GM23338 (cell line): ENCODE data around the gene ADAMTS14. TPM values are rescaled to one million over a fixed set of nuclear protein-coding genes. Genes with fewer than 3 reads are reported as not detected.

Experiments used
- ATAC-seq: fragments of 200-7000 bp; cut with Tn5 transposase; 3 replicates; pipeline ENCODE4 v1.9.1; 2020
- DNase-seq: peaks from one replicate; pipeline ENCODE4 v3.0.0-alpha.2; 2015; ENCODE audit warnings: low spot score
- H2AFZ ChIP-seq: fragments of 200-600 bp; sonication (generic); 2 replicates; pipeline ENCODE4 v1.8.0; 2016; ENCODE audit warnings: antibody characterized with exemption, mild to moderate bottlenecking, moderate library complexity
- H3F3A ChIP-seq: fragments of 200-600 bp; sonication (generic); replicated peaks from 2 replicates; pipeline ENCODE4 v1.8.0; 2017; ENCODE audit warnings: antibody characterized with exemption, mixed run types, low read depth
- H3K27ac ChIP-seq: fragments of 200-600 bp; sonication (generic); 2 replicates; pipeline ENCODE4 v1.6.1; 2016; ENCODE audit warnings: low read depth
- H3K27me3 ChIP-seq: fragments of 200-600 bp; sonication (generic); 2 replicates; pipeline ENCODE4 v1.8.0; 2016; ENCODE audit warnings: mild to moderate bottlenecking, mixed run types, moderate library complexity; ENCODE audit not compliant: insufficient read depth
- H3K36me3 ChIP-seq: fragments of 200-600 bp; sonication (generic); 2 replicates; pipeline ENCODE4 v1.8.0; 2016; ENCODE audit warnings: mild to moderate bottlenecking; ENCODE audit not compliant: insufficient read depth
- H3K4me1 ChIP-seq: fragments of 200-600 bp; sonication (generic); 2 replicates; pipeline ENCODE4 v1.8.0; 2016; ENCODE audit warnings: mild to moderate bottlenecking, moderate library complexity; ENCODE audit not compliant: insufficient read depth
- H3K4me2 ChIP-seq: fragments of 200-600 bp; sonication (generic); 2 replicates; pipeline ENCODE4 v1.7.1; 2017; ENCODE audit warnings: mixed run types
- H3K4me3 ChIP-seq: fragments of 200-600 bp; sonication (generic); 2 replicates; pipeline ENCODE4 v1.6.1; 2016; ENCODE audit warnings: mixed run types
- H3K79me2 ChIP-seq: fragments of 200-600 bp; sonication (generic); replicated peaks from 2 replicates; pipeline ENCODE4 v1.8.0; 2017; ENCODE audit warnings: mild to moderate bottlenecking; ENCODE audit not compliant: insufficient read depth
- H3K9me2 ChIP-seq: fragments of 200-600 bp; sonication (generic); 2 replicates; pipeline ENCODE4 v1.8.0; 2017; ENCODE audit not compliant: insufficient read depth
- H4K20me1 ChIP-seq: fragments of 200-600 bp; sonication (generic); replicated peaks from 2 replicates; pipeline ENCODE4 v1.8.0; 2017; ENCODE audit warnings: mild to moderate bottlenecking; ENCODE audit not compliant: insufficient read depth
- H3K27ac Mint-ChIP-seq: 2 replicates; pipeline ENCODE4 v1.8.0; 2020; ENCODE audit warnings: inconsistent platforms, mild to moderate bottlenecking, moderate library complexity, mixed read lengths
- H3K27me3 Mint-ChIP-seq: 3 replicates; pipeline ENCODE4 v1.8.0; 2022; ENCODE audit warnings: low read depth, mild to moderate bottlenecking, moderate library complexity, mixed read lengths, inconsistent platforms; ENCODE audit not compliant: insufficient read depth, poor library complexity
- H3K36me3 Mint-ChIP-seq: 3 replicates; pipeline ENCODE4 v1.8.0; 2021; ENCODE audit warnings: low read depth, mild to moderate bottlenecking, inconsistent platforms, moderate library complexity, mixed read lengths
- H3K4me1 Mint-ChIP-seq: 3 replicates; pipeline ENCODE4 v1.8.0; 2020; ENCODE audit warnings: mild to moderate bottlenecking, inconsistent platforms, mixed read lengths
- H3K4me3 Mint-ChIP-seq: 3 replicates; pipeline ENCODE4 v1.8.0; 2021; ENCODE audit warnings: moderate library complexity, mild to moderate bottlenecking, inconsistent platforms, mixed read lengths
- H3K9me3 Mint-ChIP-seq: 3 replicates; pipeline ENCODE4 v1.8.0; 2020; ENCODE audit warnings: moderate library complexity, mild to moderate bottlenecking, inconsistent platforms, mixed read lengths
- CREB1 ChIP-seq: fragments of 250-450 bp; sonication (Bioruptor Pico); IDR thresholded peaks from 2 replicates; pipeline ENCODE4 v1.5.0; 2020; ENCODE audit warnings: low read depth, mild to moderate bottlenecking, moderate library complexity
- CTCF ChIP-seq, 2 experiments: fragments of 200-600 bp in 1 of 2; sonication (generic) in 1 of 2; conservative IDR thresholded peaks; 2 replicates each; pipeline versions ENCODE4 v1.5.1 to v1.6.1; 2016 to 2017; ENCODE audit warnings: antibody characterized with exemption in 2 of 2, low read depth in 2 of 2, mild to moderate bottlenecking in 2 of 2, moderate library complexity in 1 of 2
- ETS1 ChIP-seq: IDR thresholded peaks from 2 replicates; pipeline ENCODE4 v1.6.1; 2016; ENCODE audit warnings: antibody characterized with exemption
- EZH2 ChIP-seq: fragments of 200-600 bp; sonication (generic); IDR thresholded peaks from one replicate; pipeline ENCODE4 v1.8.0; 2017; ENCODE audit warnings: antibody characterized with exemption, mild to moderate bottlenecking, low read depth; ENCODE audit not compliant: unreplicated experiment
- EZH2phosphoT487 ChIP-seq: fragments of 200-600 bp; sonication (generic); IDR thresholded peaks from one replicate; pipeline ENCODE4 v1.8.1; 2018; ENCODE audit warnings: antibody characterized with exemption; ENCODE audit not compliant: unreplicated experiment
- JUNB ChIP-seq: IDR thresholded peaks from one replicate; pipeline ENCODE4 v1.6.1; 2016; ENCODE audit warnings: antibody characterized with exemption; ENCODE audit not compliant: unreplicated experiment
- NANOG ChIP-seq: IDR thresholded peaks from 2 replicates; pipeline ENCODE4 v1.6.1; 2016; ENCODE audit warnings: antibody characterized with exemption, borderline replicate concordance
- REST ChIP-seq: IDR thresholded peaks from one replicate; pipeline ENCODE4 v1.6.1; 2018; ENCODE audit warnings: antibody characterized with exemption; ENCODE audit not compliant: unreplicated experiment
- STAT1 ChIP-seq: IDR thresholded peaks from one replicate; pipeline ENCODE4 v1.6.1; 2016; ENCODE audit warnings: antibody characterized with exemption; ENCODE audit not compliant: unreplicated experiment
- ZNF114 ChIP-seq: fragments of 250-450 bp; sonication (Bioruptor Pico); IDR thresholded peaks from 2 replicates; pipeline ENCODE4 v1.5.0; 2020; ENCODE audit warnings: mild to moderate bottlenecking, moderate library complexity
- ZNF331 ChIP-seq: fragments of 250-450 bp; sonication (Bioruptor Pico); IDR thresholded peaks from 2 replicates; pipeline ENCODE4 v1.5.0; 2020; ENCODE audit warnings: low read depth, mild to moderate bottlenecking, moderate library complexity
- polyA plus RNA-seq: library from polyadenylated mRNA; unstranded; fragments of >200 nt; fragmentation: Nextera tagmentation; extraction: Ambion mirVana; gene quantifications from 2 replicates; pipeline ENCODE4 v1.2.1, GENCODE V29; 2016
- total RNA-seq: library from RNA; depleted of rRNA; stranded (reverse); fragments of >200 nt; shearing (Covaris generic); gene quantifications from 2 replicates; pipeline ENCODE4 v1.2.3, GENCODE V29; 2014

ADAMTS14 gene
- total and polyA plus RNA-seq, 2 experiments from 2014 or later = 1.9 to 2.1 TPM

- Mint-ChIP-seq H3K36me3 (peaks cover 8% of the 10 kb centered on the region), H3K27me3 (peaks cover 4% of the 10 kb centered on the region), H3K4me1 (peaks cover 19% of the 10 kb centered on the region), H3K27ac (no peak overlapping the region), H3K4me3 (no peak overlapping the region), H3K9me3 (peaks cover 9% of the 10 kb centered on the region)
- Histone ChIP-seq H4K20me1 (no peaks in the 10 kb centered on the region), H3K36me3 (no peaks in the 10 kb centered on the region; the same call in 1 of the 2 replicates), H3F3A (no peaks in the 10 kb centered on the region), H3K9me2 (no peaks in the 10 kb centered on the region), H3K27me3 (no peaks in the 10 kb centered on the region), H3K4me1 (no peaks in the 10 kb centered on the region), H3K27ac (no peak overlapping the region), H3K4me2 (no peak overlapping the region), H3K79me2 (no peaks in the 10 kb centered on the region), H2AFZ (no peak overlapping the region), H3K4me3 (no peak overlapping the region)
- DNase-seq = no peak
- TF ChIP-seq ZNF331 (CRISPR knock-in tag) (no peak), CTCF (conservative IDR thresholded peaks at IDR 0.05; ENCODE audit: low read depth in 2 of 2) (no peak), ZNF114 (CRISPR knock-in tag) (no peak)
- no peak for ATAC-seq
Observed at GRCh38 chr10:70683940-70684339, 11.6 kb downstream of the ADAMTS14 start.

GRCh38 chr10:70684374-70684773 is 12.1 kb downstream of the ADAMTS14 start:
- DNase-seq (no peak), ATAC-seq (no peak)
- Histone ChIP-seq H3K4me2 (no peak overlapping the region), H3K36me3 (no peaks in the 10 kb centered on the region; the same call in 1 of the 2 replicates), H3K79me2 (no peaks in the 10 kb centered on the region), H3K27ac (no peak overlapping the region), H3K4me1 (no peaks in the 10 kb centered on the region), H3F3A (no peaks in the 10 kb centered on the region), H2AFZ (no peak overlapping the region), H4K20me1 (no peaks in the 10 kb centered on the region), H3K27me3 (no peaks in the 10 kb centered on the region), H3K9me2 (no peaks in the 10 kb centered on the region), H3K4me3 (no peak overlapping the region)
- H3K27ac Mint-ChIP-seq = no peak overlapping the region
- peaks cover 19% of the 10 kb centered on the region for H3K4me1 Mint-ChIP-seq
- H3K9me3 Mint-ChIP-seq = peaks cover 13% of the 10 kb centered on the region
- H3K4me3 Mint-ChIP-seq = no peak overlapping the region
- peaks cover 12% of the 10 kb centered on the region for H3K36me3 Mint-ChIP-seq
- H3K27me3 Mint-ChIP-seq = peaks cover 4% of the 10 kb centered on the region
- TF ChIP-seq ZNF331 (CRISPR knock-in tag) (no peak), REST (no peak), EZH2 (no peak), ETS1 (no peak), NANOG (no peak), EZH2phosphoT487 (no peak), STAT1 (no peak), JUNB (no peak), CTCF (conservative IDR thresholded peaks at IDR 0.05; ENCODE audit: low read depth in 2 of 2) (no peak), CREB1 (no peak), ZNF114 (CRISPR knock-in tag) (no peak)
